HK-2 (cell line): Measurements from ENCODE around the gene DCC.

Experiments used
- DNase-seq: peaks from one replicate; pipeline ENCODE4 v3.0.0-alpha.2; 2018; ENCODE audit not compliant: unreplicated experiment

DCC gene

GRCh38 chr18:52496426-52496825 is 156.4 kb downstream of the DCC start:
- DNase-seq: no peak

DNA sequence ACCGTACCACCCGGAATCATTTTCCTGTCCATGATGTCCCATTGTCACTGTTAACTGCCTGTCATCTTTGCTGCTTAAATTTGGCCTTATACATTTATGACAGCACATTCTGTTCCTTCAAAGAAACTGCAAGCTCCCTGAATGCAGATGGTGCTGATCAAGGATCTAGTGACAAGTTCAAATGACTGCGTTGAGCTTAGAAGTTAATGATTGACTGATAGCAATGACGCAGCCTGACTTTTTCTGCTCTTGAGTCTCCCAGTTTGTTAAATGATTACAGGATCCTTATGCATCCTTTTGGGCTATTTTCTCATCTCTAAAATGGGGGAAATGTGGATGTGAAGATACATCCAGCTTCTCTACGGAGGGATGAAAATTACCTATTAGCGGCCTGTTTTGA is 159.0 kb downstream of the DCC start:
- no peak for DNase-seq

- DNase-seq: no peak
These were observed 159.6 kb downstream of the DCC start for GRCh38 chr18:52499644-52500043.

GRCh38 chr18:52504589-52504988 is 164.6 kb downstream of the DCC start:
- DNase-seq: no peak

GRCh38 chr18:52510139-52510538 is 170.1 kb downstream of the DCC start:
- DNase-seq: no peak

DNA sequence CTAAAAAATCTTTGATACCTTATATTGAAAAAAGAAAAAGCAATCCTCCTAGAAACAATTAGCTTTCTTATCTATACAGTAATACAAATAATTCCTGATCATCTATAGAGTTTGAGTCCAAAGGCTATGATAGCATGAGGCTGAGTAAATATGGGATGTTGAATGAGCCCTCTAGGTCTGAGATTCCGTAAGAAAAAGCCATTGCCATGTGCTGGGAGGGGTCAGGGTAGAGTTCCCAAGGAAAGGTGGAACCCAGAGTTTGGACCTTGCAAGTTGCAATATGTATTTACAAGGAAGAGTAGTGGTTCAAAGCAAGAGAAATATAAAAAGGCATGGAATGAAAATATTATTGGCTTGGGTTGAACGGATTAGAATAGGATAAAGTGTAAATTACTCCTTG is 178.1 kb downstream of the DCC start:
- DNase-seq: no peak

GRCh38 chr18:52519021-52519420 is 179.0 kb downstream of the DCC start:
- no peak for DNase-seq

DNA sequence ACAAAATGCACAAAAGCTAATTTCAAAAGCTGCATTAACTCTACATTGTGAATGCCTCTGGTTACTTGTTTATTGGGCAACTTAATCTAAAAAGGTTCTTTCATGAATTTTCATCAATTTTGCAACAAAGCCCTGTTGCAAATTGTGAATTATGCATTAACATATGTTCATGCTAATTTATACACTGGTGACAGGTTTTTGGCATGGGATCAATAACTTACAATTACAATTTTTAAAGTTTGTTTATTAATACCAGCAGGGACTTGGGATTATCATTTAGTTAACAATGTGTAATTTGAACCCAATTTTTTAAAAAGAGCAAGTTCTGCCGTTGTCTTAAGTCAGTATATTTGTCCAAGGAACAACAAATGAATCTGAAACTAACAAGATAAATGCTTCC is 183.6 kb downstream of the DCC start:
- DNase-seq: no peak

GRCh38 chr18:52531836-52532235 is 191.8 kb downstream of the DCC start:
- DNase-seq: no peak

DNA sequence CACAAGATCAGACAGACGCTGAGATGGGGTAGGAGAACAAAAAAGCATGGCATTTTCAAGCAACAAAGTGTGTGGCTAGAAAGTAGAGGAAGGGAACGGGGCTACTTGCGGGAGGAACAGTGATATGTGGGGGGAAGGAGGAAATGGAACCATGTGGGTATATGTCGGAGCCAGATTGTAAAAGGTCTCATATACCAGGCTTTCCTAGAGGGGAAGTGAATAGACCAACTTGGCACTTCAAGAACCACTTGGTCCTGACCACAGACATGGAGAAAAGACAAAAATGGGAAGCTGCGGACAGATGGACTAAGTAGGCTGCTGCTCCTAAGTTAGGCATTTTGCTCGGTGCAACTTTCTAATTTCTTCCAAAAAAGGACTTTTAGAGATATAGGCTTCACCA is 196.0 kb downstream of the DCC start:
- DNase-seq: no peak

- DNase-seq: no peak
These were observed 197.3 kb downstream of the DCC start for GRCh38 chr18:52537261-52537660.

- DNase-seq: no peak
These were observed 201.1 kb downstream of the DCC start for GRCh38 chr18:52541056-52541455.

GRCh38 chr18:52544086-52544485 is 204.1 kb downstream of the DCC start:
- DNase-seq: no peak

DNA sequence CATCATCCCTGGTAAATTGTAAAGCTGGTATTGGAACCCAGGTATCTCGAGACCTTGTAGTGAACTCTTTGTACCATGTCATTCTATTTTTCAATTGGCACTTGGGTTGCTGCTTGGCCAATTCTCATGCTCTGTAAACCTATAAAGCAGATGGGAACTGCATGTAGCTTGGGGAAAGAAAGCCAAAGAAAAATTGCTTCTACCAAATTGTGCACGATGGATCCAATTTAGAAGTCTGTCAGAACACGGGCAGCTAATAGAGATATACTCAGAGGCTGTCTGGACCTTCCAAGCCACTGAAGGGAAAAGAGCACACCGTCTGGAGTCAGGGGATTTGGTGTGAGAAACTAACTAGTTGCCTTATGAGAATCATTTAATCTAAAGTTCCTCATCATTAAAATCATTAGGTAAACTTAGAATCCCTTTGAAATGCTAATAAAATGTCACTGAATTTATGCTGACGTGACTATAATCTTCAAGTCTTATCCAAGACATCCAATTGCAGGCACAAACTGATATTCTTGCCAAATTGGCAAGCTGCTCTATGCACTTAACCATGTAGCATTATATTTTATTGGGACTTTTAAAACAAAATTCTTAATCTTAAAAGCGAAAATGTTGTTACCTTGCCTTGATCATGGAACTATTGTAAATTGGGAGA is 206.8 kb downstream of the DCC start:
- no peak for DNase-seq

GRCh38 chr18:52553441-52553840 is 213.4 kb downstream of the DCC start:
- DNase-seq: no peak

GRCh38 chr18:52554180-52554579 is 214.2 kb downstream of the DCC start:
- DNase-seq: no peak

GRCh38 chr18:52567360-52567759 is 227.4 kb downstream of the DCC start:
- no peak for DNase-seq

GRCh38 chr18:52569492-52569891 is 229.5 kb downstream of the DCC start:
- no peak for DNase-seq

- DNase-seq: no peak
These were observed 231.0 kb downstream of the DCC start for GRCh38 chr18:52570975-52571374.

DNA sequence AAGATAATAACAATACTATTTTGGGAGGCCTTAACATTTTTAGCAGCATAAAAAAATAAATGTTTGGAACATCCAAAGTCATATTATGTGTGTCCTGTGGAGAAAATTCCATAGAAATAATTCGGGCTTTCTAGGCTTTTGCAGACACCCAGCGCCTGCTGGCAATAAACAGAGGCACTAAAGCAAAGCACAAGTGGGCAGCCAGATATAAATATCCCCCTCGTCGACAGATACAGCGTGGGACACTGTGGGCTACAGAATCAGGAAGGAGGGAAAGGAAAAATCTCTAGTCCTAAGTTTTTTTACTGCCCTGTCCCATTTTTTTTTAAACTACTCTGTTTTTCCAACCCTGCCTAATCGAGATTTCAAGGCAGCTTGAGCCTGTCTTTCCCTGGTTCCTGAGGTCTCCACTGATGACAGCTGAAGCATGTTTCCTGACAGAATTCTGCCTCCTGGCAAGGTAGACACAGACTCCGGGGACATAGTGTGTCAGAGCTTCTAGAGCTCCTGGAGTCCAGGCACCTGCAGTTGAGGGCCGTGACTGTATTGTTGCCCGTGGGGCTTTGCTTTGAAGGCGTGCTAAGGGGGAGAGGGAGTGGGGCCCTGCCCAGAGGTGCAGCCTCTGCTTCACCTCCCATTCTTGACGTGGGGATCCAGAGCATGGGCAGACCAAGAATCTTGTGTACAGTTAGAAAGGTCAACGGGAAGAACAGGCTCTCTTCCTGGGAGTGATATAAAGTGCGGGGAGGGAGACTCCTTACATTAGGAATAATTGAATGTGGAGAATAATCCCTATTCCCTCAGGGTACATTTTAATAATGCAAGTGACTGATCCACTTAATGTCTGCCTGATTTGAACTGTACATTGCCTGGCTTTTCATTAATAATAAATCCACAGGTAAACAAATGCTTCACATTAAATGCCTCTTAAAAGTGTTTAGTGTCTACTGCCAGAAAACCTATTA is 232.3 kb downstream of the DCC start:
- DNase-seq: no peak

GRCh38 chr18:52577795-52578194 is 237.8 kb downstream of the DCC start:
- DNase-seq: no peak

GRCh38 chr18:52582061-52582460 is 242.1 kb downstream of the DCC start:
- DNase-seq: no peak

GRCh38 chr18:52582516-52582915 is 242.5 kb downstream of the DCC start:
- no peak for DNase-seq
